ENCODE results near the gene YPEL2.

Gene YPEL2

GRCh38 chr17:59431601-59432000 lies 100.1 kb downstream of the YPEL2 start:
- no peak for DNase-seq (ENCODE audit: low spot score)
- no peak for TF ChIP-seq CTCF (IDR thresholded peaks at IDR 0.05; ENCODE audit: borderline replicate concordance, control extremely low read depth, extremely low read depth, insufficient read depth, missing control alignments)
- in situ Hi-C loops (cut with MboI; ENCODE audit: low sequenced_read_pairs, unreplicated experiment) = no loop called here

DNA sequence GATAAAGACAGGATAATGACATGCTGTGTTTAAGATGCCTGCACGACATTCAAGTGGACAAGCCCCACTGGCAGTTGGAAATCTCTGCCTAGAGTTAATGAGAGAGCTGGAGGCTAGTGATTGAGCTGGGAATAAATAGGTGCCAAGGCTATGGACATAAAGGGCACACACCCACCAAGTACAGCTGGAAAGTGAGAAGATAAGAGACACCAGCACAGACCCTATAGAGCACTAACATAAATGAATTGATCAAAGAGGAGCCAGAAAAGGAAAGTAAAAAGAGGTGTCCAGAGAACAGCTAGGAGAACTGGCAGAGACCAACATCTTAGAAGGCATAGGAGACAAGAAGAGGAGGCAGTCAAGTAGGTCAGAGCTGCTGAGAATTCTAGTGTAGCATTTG lies 101.2 kb downstream of the YPEL2 start:
- DNase-seq (ENCODE audit: low spot score) = no peak
- in situ Hi-C loops (cut with MboI; ENCODE audit: low sequenced_read_pairs, unreplicated experiment) = no loop called here

GRCh38 chr17:59433586-59433985 lies 102.1 kb downstream of the YPEL2 start:
- DNase-seq (ENCODE audit: low spot score) = no peak
- in situ Hi-C loops (cut with MboI; ENCODE audit: low sequenced_read_pairs, unreplicated experiment) = no loop called here
- TF ChIP-seq CTCF (IDR thresholded peaks at IDR 0.05; ENCODE audit: borderline replicate concordance, control extremely low read depth, extremely low read depth, insufficient read depth, missing control alignments) = no peak

More for the DNA sequence above, 101.2 kb downstream of the YPEL2 start:
- no peak for TF ChIP-seq CTCF (IDR thresholded peaks at IDR 0.05; ENCODE audit: borderline replicate concordance, control extremely low read depth, extremely low read depth, insufficient read depth, missing control alignments)

DNA sequence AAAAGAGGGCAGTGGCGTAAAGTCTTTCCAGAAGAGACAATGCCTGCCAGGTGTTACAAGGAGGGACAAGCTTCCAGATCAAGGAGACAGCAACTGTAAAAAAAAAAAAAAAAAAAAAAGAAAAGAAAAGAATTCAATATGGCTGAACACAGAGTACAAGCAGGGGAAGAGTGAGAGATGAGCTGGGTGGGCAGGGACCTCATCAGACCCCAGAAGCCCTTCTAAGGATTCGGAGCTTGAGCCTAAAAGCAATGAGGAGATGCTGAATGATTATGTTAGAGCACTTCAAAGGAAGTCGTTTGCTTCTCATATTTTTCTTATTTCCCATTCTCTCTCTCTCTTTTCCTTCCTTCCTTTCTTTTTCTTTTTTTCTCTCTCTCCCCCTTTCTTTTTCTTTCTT lies 103.0 kb downstream of the YPEL2 start:
- in situ Hi-C loops (cut with MboI; ENCODE audit: low sequenced_read_pairs, unreplicated experiment) = no loop called here
- no peak for TF ChIP-seq CTCF (IDR thresholded peaks at IDR 0.05; ENCODE audit: borderline replicate concordance, control extremely low read depth, extremely low read depth, insufficient read depth, missing control alignments)
- DNase-seq (ENCODE audit: low spot score) = no peak

GRCh38 chr17:59435238-59435637 lies 103.8 kb downstream of the YPEL2 start:
- in situ Hi-C loops (cut with MboI; ENCODE audit: low sequenced_read_pairs, unreplicated experiment) = no loop called here
- no peak for DNase-seq (ENCODE audit: low spot score)
- TF ChIP-seq CTCF (IDR thresholded peaks at IDR 0.05; ENCODE audit: borderline replicate concordance, control extremely low read depth, extremely low read depth, insufficient read depth, missing control alignments) = no peak

DNA sequence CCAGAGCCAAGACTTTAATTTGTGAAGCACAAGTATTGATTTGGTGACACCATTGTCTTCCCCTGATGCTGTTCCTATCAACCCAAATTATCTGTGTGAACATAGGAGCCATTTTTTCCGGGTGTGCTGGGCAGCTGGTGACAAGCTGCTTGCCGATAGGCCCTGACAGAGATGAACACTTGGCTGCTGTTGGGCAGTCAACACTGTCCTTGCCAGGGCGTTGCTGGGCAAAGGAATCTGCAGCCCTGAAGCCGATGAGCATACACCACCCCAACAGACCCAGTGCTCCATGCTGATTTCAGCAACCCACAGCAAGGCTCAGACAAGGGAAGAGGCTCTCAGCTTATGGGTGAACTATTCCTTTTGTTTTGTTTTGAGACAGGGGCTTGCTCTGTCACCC lies 105.4 kb downstream of the YPEL2 start:
- in situ Hi-C loops (cut with MboI; ENCODE audit: low sequenced_read_pairs, unreplicated experiment) = no loop called here

More for the DNA sequence above, 105.4 kb downstream of the YPEL2 start:
- no peak for TF ChIP-seq CTCF (IDR thresholded peaks at IDR 0.05; ENCODE audit: borderline replicate concordance, control extremely low read depth, extremely low read depth, insufficient read depth, missing control alignments)
- DNase-seq (ENCODE audit: low spot score) = no peak
